ENCODE data around the gene TBC1D2B. TPM values are rescaled to one million over a fixed set of nuclear protein-coding genes. Genes with fewer than 3 reads are reported as not detected.

TBC1D2B gene
- total RNA-seq, 2 donors from 2014 or later, result 35.9 to 49.1 TPM

DNA sequence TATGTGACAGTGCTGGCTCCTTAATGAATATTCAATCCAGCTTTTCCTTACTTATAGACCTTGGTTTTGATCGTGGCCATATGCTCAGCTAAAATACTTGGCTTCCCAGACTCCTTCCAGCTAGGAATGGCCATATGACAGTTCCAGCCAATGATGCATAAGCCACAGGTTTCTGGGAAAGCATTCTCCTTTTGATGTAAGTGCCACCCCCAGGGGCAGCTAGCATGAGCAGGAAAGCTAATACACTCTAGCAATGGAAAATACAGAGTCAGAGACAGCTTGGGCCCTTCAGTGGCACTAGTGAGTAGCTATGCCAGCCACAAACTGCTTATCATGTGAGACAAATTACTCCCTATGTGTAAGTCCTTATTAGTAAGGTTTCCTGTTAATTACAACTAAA, 26.7 kb downstream of the TBC1D2B start:
- Histone ChIP-seq H3K4me1 (peaks cover 28% of the 10 kb centered on the region), H3K27me3 (no peaks in the 10 kb centered on the region), H3K9me3 (no peaks in the 10 kb centered on the region), H3K36me3 (no peaks in the 10 kb centered on the region), H3K9ac (ENCODE audit: low read depth in 2 of 2, low read length in 2 of 2) (peak overlapping the region; percentile 28 to 70), H3K4me3 (no peak overlapping the region), H3K27ac (peak overlapping the region; percentile 61)
- TF ChIP-seq, protein P1, sequence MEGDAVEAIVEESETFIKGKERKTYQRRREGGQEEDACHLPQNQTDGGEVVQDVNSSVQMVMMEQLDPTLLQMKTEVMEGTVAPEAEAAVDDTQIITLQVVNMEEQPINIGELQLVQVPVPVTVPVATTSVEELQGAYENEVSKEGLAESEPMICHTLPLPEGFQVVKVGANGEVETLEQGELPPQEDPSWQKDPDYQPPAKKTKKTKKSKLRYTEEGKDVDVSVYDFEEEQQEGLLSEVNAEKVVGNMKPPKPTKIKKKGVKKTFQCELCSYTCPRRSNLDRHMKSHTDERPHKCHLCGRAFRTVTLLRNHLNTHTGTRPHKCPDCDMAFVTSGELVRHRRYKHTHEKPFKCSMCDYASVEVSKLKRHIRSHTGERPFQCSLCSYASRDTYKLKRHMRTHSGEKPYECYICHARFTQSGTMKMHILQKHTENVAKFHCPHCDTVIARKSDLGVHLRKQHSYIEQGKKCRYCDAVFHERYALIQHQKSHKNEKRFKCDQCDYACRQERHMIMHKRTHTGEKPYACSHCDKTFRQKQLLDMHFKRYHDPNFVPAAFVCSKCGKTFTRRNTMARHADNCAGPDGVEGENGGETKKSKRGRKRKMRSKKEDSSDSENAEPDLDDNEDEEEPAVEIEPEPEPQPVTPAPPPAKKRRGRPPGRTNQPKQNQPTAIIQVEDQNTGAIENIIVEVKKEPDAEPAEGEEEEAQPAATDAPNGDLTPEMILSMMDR (IDR thresholded peaks at IDR 0.05), result no peak
- DNase-seq, result no peak
- intact Hi-C loops (cut with DNase I), result no loop called here

DNA sequence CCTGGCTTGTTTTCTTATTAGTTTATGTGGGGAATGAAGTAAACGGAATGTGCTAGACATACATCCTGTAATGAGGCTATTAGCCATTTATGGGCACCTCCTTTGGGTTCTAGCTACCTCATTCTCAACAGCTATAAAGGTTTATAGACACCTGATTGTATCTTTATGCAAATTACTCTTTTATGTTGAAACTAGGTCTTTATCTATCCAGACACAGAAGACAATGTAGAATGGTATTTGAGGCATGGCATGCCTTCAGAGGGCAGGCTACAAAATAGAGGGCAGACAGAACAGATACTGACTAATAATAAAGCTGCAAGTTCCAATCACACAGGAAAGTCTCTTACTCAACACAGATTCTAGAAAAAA, 27.1 kb downstream of the TBC1D2B start:
- Histone ChIP-seq H3K9ac (ENCODE audit: low read depth in 2 of 2, low read length in 2 of 2) (peak overlapping the region in 1 of 2 donors; percentile 70), H3K36me3 (no peaks in the 10 kb centered on the region), H3K9me3 (no peaks in the 10 kb centered on the region), H3K27me3 (no peaks in the 10 kb centered on the region), H3K27ac (peak overlapping the region; percentile 61), H3K4me3 (no peak overlapping the region), H3K4me1 (peaks cover 28% of the 10 kb centered on the region)
- TF ChIP-seq, protein P1 (IDR thresholded peaks at IDR 0.05), result no peak
- intact Hi-C loops (cut with DNase I), result no loop called here
- DNase-seq, result no peak

DNA sequence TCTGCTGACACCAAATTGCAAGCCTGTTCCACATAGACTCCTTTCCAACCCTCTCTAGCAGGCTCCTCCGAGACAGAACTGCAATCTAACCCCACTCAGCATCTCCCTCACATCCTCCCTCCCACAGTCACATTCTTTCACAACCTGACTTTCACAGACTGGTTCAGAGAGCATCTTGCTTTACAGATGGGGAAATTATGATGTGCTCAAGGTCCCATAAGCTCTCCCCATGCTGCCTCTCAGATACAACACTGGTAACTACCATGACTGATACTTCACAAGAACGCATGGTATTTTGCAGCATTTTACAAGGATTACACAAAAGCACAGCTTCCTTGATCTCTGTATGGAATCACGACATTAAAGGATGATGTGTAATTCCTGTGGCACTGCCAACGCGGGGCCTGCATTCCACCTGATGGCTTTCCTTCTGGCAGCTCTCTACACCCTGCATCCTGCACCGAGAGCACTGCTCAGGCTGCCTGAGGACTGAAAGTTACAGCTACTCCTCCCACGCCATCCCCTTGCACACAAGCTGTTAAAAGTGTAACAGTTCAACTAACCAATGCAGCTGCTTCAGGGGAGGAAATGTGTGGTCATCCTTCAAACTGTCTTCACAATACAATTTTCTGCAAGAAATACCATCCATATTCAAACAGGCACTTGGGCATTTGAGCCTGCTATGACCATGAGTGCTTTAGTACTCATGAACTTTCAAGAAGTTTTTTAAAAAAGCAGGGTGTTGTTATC, 27.6 kb downstream of the TBC1D2B start:
- TF ChIP-seq, protein P1 (IDR thresholded peaks at IDR 0.05), result no peak
- Histone ChIP-seq H3K27ac (peak overlapping the region; percentile 61), H3K27me3 (no peaks in the 10 kb centered on the region), H3K9me3 (no peaks in the 10 kb centered on the region), H3K9ac (ENCODE audit: low read depth in 2 of 2, low read length in 2 of 2) (peak overlapping the region in 1 of 2 donors; percentile 38), H3K4me1 (peaks cover 28% of the 10 kb centered on the region), H3K4me3 (no peak overlapping the region), H3K36me3 (no peaks in the 10 kb centered on the region)
- intact Hi-C loops (cut with DNase I), result loop anchor here (10.0 kb wide), 1 partner anchor 55 kb away; no protein-coding TSS in a partner anchor
- no peak for DNase-seq

DNA sequence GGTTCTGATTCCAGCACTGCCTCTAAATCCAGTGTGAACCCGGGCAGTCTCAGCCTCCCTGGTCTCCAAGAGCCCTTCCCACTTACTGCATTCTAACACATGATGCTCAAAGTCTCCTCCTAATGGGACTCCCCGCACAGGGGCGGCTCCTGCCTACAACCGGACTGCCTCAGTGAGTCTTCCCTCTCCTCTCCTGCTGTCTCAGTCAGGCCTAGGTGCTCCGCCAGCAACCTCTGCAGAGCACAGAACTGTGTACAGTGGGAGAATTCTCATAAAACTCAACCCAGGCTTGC, 28.9 kb downstream of the TBC1D2B start:
- no peaks in the 10 kb centered on the region for H3K9me3 ChIP-seq
- H3K36me3 ChIP-seq, result no peaks in the 10 kb centered on the region
- DNase-seq, result no peak
- peak overlapping the region; percentile 54 for H3K27ac ChIP-seq
- H3K27me3 ChIP-seq, result no peaks in the 10 kb centered on the region
- H3K4me1 ChIP-seq, result peaks cover 28% of the 10 kb centered on the region
- no peak overlapping the region for H3K4me3 ChIP-seq
- peak overlapping the region in 1 of 2 donors; percentile 23 for H3K9ac ChIP-seq (ENCODE audit: low read depth in 2 of 2, low read length in 2 of 2)
- intact Hi-C loops (cut with DNase I), result loop anchor here (10.0 kb wide), 1 partner anchor 56 kb away; no protein-coding TSS in a partner anchor
- TF ChIP-seq, protein P1 (IDR thresholded peaks at IDR 0.05), result no peak

DNA sequence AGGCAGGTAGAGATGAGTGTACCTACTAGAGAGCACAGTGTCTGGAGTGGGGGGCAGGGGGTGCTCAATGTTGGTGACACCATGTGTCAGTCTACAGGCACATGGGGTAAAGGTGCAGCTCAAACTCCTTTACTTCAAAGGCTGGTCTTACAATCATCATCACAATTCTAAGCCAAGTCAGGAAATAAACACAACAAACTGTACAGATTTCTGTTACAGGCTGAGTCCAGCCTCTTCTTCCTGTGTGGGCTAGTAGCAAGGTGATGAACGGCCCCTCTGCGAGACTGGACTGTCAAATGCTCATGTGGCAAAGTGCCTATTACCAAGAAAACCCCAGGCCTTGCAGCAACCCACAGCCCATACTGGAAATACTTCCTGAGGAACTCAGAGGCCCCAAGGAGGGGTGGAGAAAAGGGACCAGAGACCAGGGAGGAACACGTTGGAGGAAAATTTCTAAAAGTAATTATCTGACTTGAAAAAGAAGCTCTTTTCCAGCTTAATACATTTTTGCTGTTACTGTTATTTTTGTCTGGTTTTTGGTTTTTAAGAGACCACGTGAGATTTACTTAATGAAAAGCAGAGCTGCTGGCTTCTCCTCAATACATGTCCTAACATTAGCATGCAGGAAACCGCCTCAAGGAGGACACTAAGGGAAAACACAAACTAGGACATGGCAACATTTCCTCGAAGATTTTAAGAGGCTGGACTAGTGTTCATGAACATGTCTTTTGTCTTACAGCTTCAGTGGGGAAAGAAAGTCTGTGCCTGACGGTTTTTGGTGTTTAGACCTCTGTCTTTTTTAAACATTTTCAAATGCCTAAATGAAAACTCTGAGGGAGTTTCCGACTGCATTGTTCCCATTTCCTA, 29.5 kb downstream of the TBC1D2B start:
- Histone ChIP-seq H3K9me3 (no peaks in the 10 kb centered on the region), H3K36me3 (no peaks in the 10 kb centered on the region), H3K4me3 (no peak overlapping the region), H3K4me1 (peaks cover 28% of the 10 kb centered on the region), H3K9ac (ENCODE audit: low read depth in 2 of 2, low read length in 2 of 2) (peak overlapping the region in 1 of 2 donors; percentile 48), H3K27ac (peak overlapping the region; percentile 54), H3K27me3 (no peaks in the 10 kb centered on the region)
- TF ChIP-seq, protein P1 (IDR thresholded peaks at IDR 0.05), result no peak
- intact Hi-C loops (cut with DNase I), result loop anchor here (10.0 kb wide), 1 partner anchor 57 kb away; no protein-coding TSS in a partner anchor
- DNase-seq, result no peak
